Measurements from ENCODE around the gene ARHGEF17.

Gene ARHGEF17, protein sequence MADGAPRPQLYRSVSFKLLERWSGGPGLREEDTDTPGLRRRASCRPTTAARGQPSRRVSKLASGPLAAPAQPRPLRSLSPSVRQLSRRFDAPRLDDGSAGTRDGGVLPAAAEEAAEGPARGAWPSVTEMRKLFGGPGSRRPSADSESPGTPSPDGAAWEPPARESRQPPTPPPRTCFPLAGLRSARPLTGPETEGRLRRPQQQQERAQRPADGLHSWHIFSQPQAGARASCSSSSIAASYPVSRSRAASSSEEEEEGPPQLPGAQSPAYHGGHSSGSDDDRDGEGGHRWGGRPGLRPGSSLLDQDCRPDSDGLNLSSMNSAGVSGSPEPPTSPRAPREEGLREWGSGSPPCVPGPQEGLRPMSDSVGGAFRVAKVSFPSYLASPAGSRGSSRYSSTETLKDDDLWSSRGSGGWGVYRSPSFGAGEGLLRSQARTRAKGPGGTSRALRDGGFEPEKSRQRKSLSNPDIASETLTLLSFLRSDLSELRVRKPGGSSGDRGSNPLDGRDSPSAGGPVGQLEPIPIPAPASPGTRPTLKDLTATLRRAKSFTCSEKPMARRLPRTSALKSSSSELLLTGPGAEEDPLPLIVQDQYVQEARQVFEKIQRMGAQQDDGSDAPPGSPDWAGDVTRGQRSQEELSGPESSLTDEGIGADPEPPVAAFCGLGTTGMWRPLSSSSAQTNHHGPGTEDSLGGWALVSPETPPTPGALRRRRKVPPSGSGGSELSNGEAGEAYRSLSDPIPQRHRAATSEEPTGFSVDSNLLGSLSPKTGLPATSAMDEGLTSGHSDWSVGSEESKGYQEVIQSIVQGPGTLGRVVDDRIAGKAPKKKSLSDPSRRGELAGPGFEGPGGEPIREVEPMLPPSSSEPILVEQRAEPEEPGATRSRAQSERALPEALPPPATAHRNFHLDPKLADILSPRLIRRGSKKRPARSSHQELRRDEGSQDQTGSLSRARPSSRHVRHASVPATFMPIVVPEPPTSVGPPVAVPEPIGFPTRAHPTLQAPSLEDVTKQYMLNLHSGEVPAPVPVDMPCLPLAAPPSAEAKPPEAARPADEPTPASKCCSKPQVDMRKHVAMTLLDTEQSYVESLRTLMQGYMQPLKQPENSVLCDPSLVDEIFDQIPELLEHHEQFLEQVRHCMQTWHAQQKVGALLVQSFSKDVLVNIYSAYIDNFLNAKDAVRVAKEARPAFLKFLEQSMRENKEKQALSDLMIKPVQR (N-terminal part only)

GRCh38 chr11:73308003-73308960, at the start of gene ARHGEF17:
Gene ARHGEF17 (plus strand): TSS chr11:73308276. CDS start chr11:73308639, 363 bp downstream.
- Histone ChIP-seq H3K9me3 (replicated peaks; ENCODE audit: insufficient read depth, low read length) (no peaks in the 10 kb centered on the region), H3K79me2 (ENCODE audit: low read length) (no peaks in the 10 kb centered on the region), H3K4me3 (ENCODE audit: low read length) (peak within 1 kb of the TSS; percentile 89), H3K4me1 (ENCODE audit: low read length) (no peaks in the 10 kb centered on the region), H3F3A (ENCODE audit: insufficient read depth, low read length) (no peaks in the 10 kb centered on the region; the same call in 1 of the 2 replicates), H3K36me3 (replicated peaks; ENCODE audit: insufficient read depth, low read length) (no peaks in the 10 kb centered on the region), H4K20me1 (ENCODE audit: insufficient read depth, low read length) (no peaks in the 10 kb centered on the region), H2AFZ (ENCODE audit: low read length) (peak within 1 kb of the TSS; percentile 97), H3K27me3 (replicated peaks; ENCODE audit: insufficient read depth, low read length) (peaks cover 6% of the 10 kb centered on the region; the same call in 1 of the 2 replicates), H3K9me2 (replicated peaks; ENCODE audit: insufficient read depth, low read length) (no peaks in the 10 kb centered on the region), H3K9ac (ENCODE audit: low read length) (peak within 1 kb of the TSS; percentile 52; the same call in 1 of the 2 replicates), H3K27ac (ENCODE audit: low read length) (0 out of 2 replicates have a peak within 1 kb of the TSS, but pooled peaks have one; percentile 4), H3K4me2 (ENCODE audit: low read depth, low read length) (peak within 1 kb of the TSS; percentile 95)
- DNase-seq: no peak
- TF ChIP-seq EZH2 (optimal IDR thresholded peaks at IDR 0.05; ENCODE audit: low read depth, low read length) (no peak), EZH2phosphoT487 (IDR thresholded peaks at IDR 0.05; ENCODE audit: low read length) (no peak)
- TF ChIP-seq, protein P1, sequence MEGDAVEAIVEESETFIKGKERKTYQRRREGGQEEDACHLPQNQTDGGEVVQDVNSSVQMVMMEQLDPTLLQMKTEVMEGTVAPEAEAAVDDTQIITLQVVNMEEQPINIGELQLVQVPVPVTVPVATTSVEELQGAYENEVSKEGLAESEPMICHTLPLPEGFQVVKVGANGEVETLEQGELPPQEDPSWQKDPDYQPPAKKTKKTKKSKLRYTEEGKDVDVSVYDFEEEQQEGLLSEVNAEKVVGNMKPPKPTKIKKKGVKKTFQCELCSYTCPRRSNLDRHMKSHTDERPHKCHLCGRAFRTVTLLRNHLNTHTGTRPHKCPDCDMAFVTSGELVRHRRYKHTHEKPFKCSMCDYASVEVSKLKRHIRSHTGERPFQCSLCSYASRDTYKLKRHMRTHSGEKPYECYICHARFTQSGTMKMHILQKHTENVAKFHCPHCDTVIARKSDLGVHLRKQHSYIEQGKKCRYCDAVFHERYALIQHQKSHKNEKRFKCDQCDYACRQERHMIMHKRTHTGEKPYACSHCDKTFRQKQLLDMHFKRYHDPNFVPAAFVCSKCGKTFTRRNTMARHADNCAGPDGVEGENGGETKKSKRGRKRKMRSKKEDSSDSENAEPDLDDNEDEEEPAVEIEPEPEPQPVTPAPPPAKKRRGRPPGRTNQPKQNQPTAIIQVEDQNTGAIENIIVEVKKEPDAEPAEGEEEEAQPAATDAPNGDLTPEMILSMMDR (IDR thresholded peaks at IDR 0.05; ENCODE audit: low read length): no peak

GRCh38 chr11:73259406-73260126, 48.5 kb upstream of the ARHGEF17 start:
- no peaks in the 10 kb centered on the region for H3K9me2 ChIP-seq (replicated peaks; ENCODE audit: insufficient read depth, low read length)
- TF ChIP-seq, protein P1 (IDR thresholded peaks at IDR 0.05; ENCODE audit: low read length): no peak
- TF ChIP-seq EZH2 (optimal IDR thresholded peaks at IDR 0.05; ENCODE audit: low read depth, low read length): no peak
- H3K79me2 ChIP-seq (ENCODE audit: low read length): no peaks in the 10 kb centered on the region
- H2AFZ ChIP-seq (ENCODE audit: low read length): no peak overlapping the region
- H3K4me3 ChIP-seq (ENCODE audit: low read length): no peak overlapping the region
- H3K27ac ChIP-seq (ENCODE audit: low read length): no peak overlapping the region
- no peaks in the 10 kb centered on the region for H3K36me3 ChIP-seq (replicated peaks; ENCODE audit: insufficient read depth, low read length)
- no peak overlapping the region for H3K9ac ChIP-seq (ENCODE audit: low read length)
- no peaks in the 10 kb centered on the region for H3F3A ChIP-seq (ENCODE audit: insufficient read depth, low read length)
- no peaks in the 10 kb centered on the region for H3K9me3 ChIP-seq (replicated peaks; ENCODE audit: insufficient read depth, low read length)
- H3K27me3 ChIP-seq (replicated peaks; ENCODE audit: insufficient read depth, low read length): no peaks in the 10 kb centered on the region
- DNase-seq: no peak
- H4K20me1 ChIP-seq (ENCODE audit: insufficient read depth, low read length): no peaks in the 10 kb centered on the region
- H3K4me2 ChIP-seq (ENCODE audit: low read depth, low read length): no peak overlapping the region
- H3K4me1 ChIP-seq (ENCODE audit: low read length): no peaks in the 10 kb centered on the region

Data from MM.1S (cell line).